NT2/D1 (cell line): ENCODE results near the gene ACTR10.

ENCODE experiments used
- SUZ12 ChIP-seq: IDR thresholded peaks from 2 replicates; pipeline ENCODE4 v1.6.1; 2011; ENCODE audit not compliant: insufficient read length, insufficient read depth; ENCODE audit errors: extremely low read depth
- YY1 ChIP-seq: IDR thresholded peaks from 2 replicates; pipeline ENCODE4 v1.6.1; 2011; ENCODE audit not compliant: insufficient read length, insufficient read depth

GRCh38 chr14:58171090-58171489 is 28.9 kb upstream of the ACTR10 start:
- TF ChIP-seq SUZ12 (no peak), YY1 (no peak)
